Measurements from ENCODE around the gene ERFL.

The ERFL gene

GRCh38 chr19:41895745-41896580 lies 32.3 kb downstream of the ERFL start:
- Histone ChIP-seq H3K4me1 (ENCODE audit: control insufficient read depth, insufficient read depth, low read length) (peaks cover 7% of the 10 kb centered on the region; the same call in 1 of the 2 replicates), H3K27ac (ENCODE audit: low read length) (no peak overlapping the region)

GRCh38 chr19:41894350-41894749 lies 33.9 kb downstream of the ERFL start:
- Histone ChIP-seq H3K27me3 (ENCODE audit: control insufficient read depth, insufficient read depth, low read length) (no peaks in the 10 kb centered on the region), H3K9me3 (ENCODE audit: control insufficient read depth, insufficient read depth, low read length) (no peaks in the 10 kb centered on the region), H3K4me1 (ENCODE audit: control insufficient read depth, insufficient read depth, low read length) (peaks cover 7% of the 10 kb centered on the region; the same call in 1 of the 2 replicates), H3K27ac (ENCODE audit: low read length) (no peak overlapping the region), H3K36me3 (ENCODE audit: control insufficient read depth, insufficient read depth, low read length) (peaks cover 8% of the 10 kb centered on the region), H3K4me3 (ENCODE audit: low read length) (no peak overlapping the region)
- DNase-seq (ENCODE audit: low read depth, low spot score): no peak
- WGBS (ENCODE audit: insufficient coverage, insufficient read length): no CpG with 5 or more reads among the region's 14 CpGs

More at GRCh38 chr19:41895745-41896580, 32.3 kb downstream of the ERFL start:
- Histone ChIP-seq H3K4me3 (ENCODE audit: low read length) (no peak overlapping the region; the same call in 1 of the 2 replicates), H3K9me3 (ENCODE audit: control insufficient read depth, insufficient read depth, low read length) (no peaks in the 10 kb centered on the region), H3K27me3 (ENCODE audit: control insufficient read depth, insufficient read depth, low read length) (no peaks in the 10 kb centered on the region), H3K36me3 (ENCODE audit: control insufficient read depth, insufficient read depth, low read length) (peaks cover 8% of the 10 kb centered on the region)
- no peak for DNase-seq (ENCODE audit: low read depth, low spot score)
- WGBS (ENCODE audit: insufficient coverage, insufficient read length): no CpG with 5 or more reads among the region's 19 CpGs

- DNase-seq (ENCODE audit: low read depth, low spot score): no peak
- Histone ChIP-seq H3K4me1 (ENCODE audit: control insufficient read depth, insufficient read depth, low read length) (peaks cover 7% of the 10 kb centered on the region; the same call in 1 of the 2 replicates), H3K36me3 (ENCODE audit: control insufficient read depth, insufficient read depth, low read length) (peaks cover 8% of the 10 kb centered on the region), H3K9me3 (ENCODE audit: control insufficient read depth, insufficient read depth, low read length) (no peaks in the 10 kb centered on the region), H3K27ac (ENCODE audit: low read length) (no peak overlapping the region), H3K4me3 (ENCODE audit: low read length) (no peak overlapping the region), H3K27me3 (ENCODE audit: control insufficient read depth, insufficient read depth, low read length) (no peaks in the 10 kb centered on the region)
- WGBS (ENCODE audit: insufficient coverage, insufficient read length): no CpG with 5 or more reads among the region's 6 CpGs
Measured at GRCh38 chr19:41893899-41894298, 34.4 kb downstream of the ERFL start.

GRCh38 chr19:41892173-41892902 lies 35.9 kb downstream of the ERFL start:
- no peak overlapping the region for H3K27ac ChIP-seq (ENCODE audit: low read length)
- peaks cover 10% of the 10 kb centered on the region for H3K4me1 ChIP-seq (ENCODE audit: control insufficient read depth, insufficient read depth, low read length)
- DNase-seq (ENCODE audit: low read depth, low spot score): no peak
- WGBS (ENCODE audit: insufficient coverage, insufficient read length): no CpG with 5 or more reads among the region's 34 CpGs
- H3K36me3 ChIP-seq (ENCODE audit: control insufficient read depth, insufficient read depth, low read length): peaks cover 5% of the 10 kb centered on the region; the same call in 1 of the 2 replicates
- no peaks in the 10 kb centered on the region for H3K27me3 ChIP-seq (ENCODE audit: control insufficient read depth, insufficient read depth, low read length)
- H3K9me3 ChIP-seq (ENCODE audit: control insufficient read depth, insufficient read depth, low read length): no peaks in the 10 kb centered on the region
- H3K4me3 ChIP-seq (ENCODE audit: low read length): no peak overlapping the region

- WGBS (ENCODE audit: insufficient coverage, insufficient read length): no CpG with 5 or more reads among the region's 4 CpGs
- Histone ChIP-seq H3K27ac (ENCODE audit: low read length) (no peak overlapping the region), H3K9me3 (ENCODE audit: control insufficient read depth, insufficient read depth, low read length) (no peaks in the 10 kb centered on the region), H3K4me3 (ENCODE audit: low read length) (no peak overlapping the region), H3K36me3 (ENCODE audit: control insufficient read depth, insufficient read depth, low read length) (peaks cover 2% of the 10 kb centered on the region; the same call in 1 of the 2 replicates), H3K27me3 (ENCODE audit: control insufficient read depth, insufficient read depth, low read length) (no peaks in the 10 kb centered on the region), H3K4me1 (ENCODE audit: control insufficient read depth, insufficient read depth, low read length) (peaks cover 10% of the 10 kb centered on the region)
- no peak for DNase-seq (ENCODE audit: low read depth, low spot score)
Measured at GRCh38 chr19:41890936-41891335, 37.3 kb downstream of the ERFL start.

GRCh38 chr19:41889896-41890295 lies 38.4 kb downstream of the ERFL start:
- Histone ChIP-seq H3K27ac (ENCODE audit: low read length) (no peak overlapping the region), H3K36me3 (ENCODE audit: control insufficient read depth, insufficient read depth, low read length) (peaks cover 2% of the 10 kb centered on the region; the same call in 1 of the 2 replicates), H3K4me3 (ENCODE audit: low read length) (no peak overlapping the region), H3K9me3 (ENCODE audit: control insufficient read depth, insufficient read depth, low read length) (no peaks in the 10 kb centered on the region), H3K27me3 (ENCODE audit: control insufficient read depth, insufficient read depth, low read length) (no peaks in the 10 kb centered on the region), H3K4me1 (ENCODE audit: control insufficient read depth, insufficient read depth, low read length) (peaks cover 10% of the 10 kb centered on the region)
- no peak for DNase-seq (ENCODE audit: low read depth, low spot score)
- no CpG with 5 or more reads among the region's 8 CpGs for WGBS (ENCODE audit: insufficient coverage, insufficient read length)

GRCh38 chr19:41888926-41889325 lies 39.3 kb downstream of the ERFL start:
- Histone ChIP-seq H3K27ac (ENCODE audit: low read length) (no peak overlapping the region), H3K36me3 (ENCODE audit: control insufficient read depth, insufficient read depth, low read length) (peaks cover 2% of the 10 kb centered on the region; the same call in 1 of the 2 replicates), H3K4me1 (ENCODE audit: control insufficient read depth, insufficient read depth, low read length) (peaks cover 10% of the 10 kb centered on the region), H3K27me3 (ENCODE audit: control insufficient read depth, insufficient read depth, low read length) (no peaks in the 10 kb centered on the region), H3K9me3 (ENCODE audit: control insufficient read depth, insufficient read depth, low read length) (no peaks in the 10 kb centered on the region), H3K4me3 (ENCODE audit: low read length) (no peak overlapping the region)
- no CpG with 5 or more reads among the region's 12 CpGs for WGBS (ENCODE audit: insufficient coverage, insufficient read length)
- DNase-seq (ENCODE audit: low read depth, low spot score): no peak

GRCh38 chr19:41887711-41888382 lies 40.4 kb downstream of the ERFL start:
- H3K27ac ChIP-seq (ENCODE audit: low read length): no peak overlapping the region
- no CpG with 5 or more reads among the region's 17 CpGs for WGBS (ENCODE audit: insufficient coverage, insufficient read length)
- H3K4me1 ChIP-seq (ENCODE audit: control insufficient read depth, insufficient read depth, low read length): peaks cover 10% of the 10 kb centered on the region
- DNase-seq (ENCODE audit: low read depth, low spot score): no peak
- no peak overlapping the region for H3K4me3 ChIP-seq (ENCODE audit: low read length)
- H3K36me3 ChIP-seq (ENCODE audit: control insufficient read depth, insufficient read depth, low read length): peaks cover 2% of the 10 kb centered on the region; the same call in 1 of the 2 replicates
- no peaks in the 10 kb centered on the region for H3K9me3 ChIP-seq (ENCODE audit: control insufficient read depth, insufficient read depth, low read length)
- no peaks in the 10 kb centered on the region for H3K27me3 ChIP-seq (ENCODE audit: control insufficient read depth, insufficient read depth, low read length)

GRCh38 chr19:41886761-41887710 lies 41.2 kb downstream of the ERFL start:
- peaks cover 8% of the 10 kb centered on the region for H3K4me1 ChIP-seq (ENCODE audit: control insufficient read depth, insufficient read depth, low read length)
- H3K27me3 ChIP-seq (ENCODE audit: control insufficient read depth, insufficient read depth, low read length): no peaks in the 10 kb centered on the region; the same call in 1 of the 2 replicates
- H3K4me3 ChIP-seq (ENCODE audit: low read length): no peak overlapping the region
- H3K27ac ChIP-seq (ENCODE audit: low read length): no peak overlapping the region
- no peak for DNase-seq (ENCODE audit: low read depth, low spot score)
- no peaks in the 10 kb centered on the region for H3K9me3 ChIP-seq (ENCODE audit: control insufficient read depth, insufficient read depth, low read length)
- WGBS (ENCODE audit: insufficient coverage, insufficient read length): no CpG with 5 or more reads among the region's 13 CpGs
- peaks cover under 1% of the 10 kb centered on the region; the same call in 1 of the 2 replicates for H3K36me3 ChIP-seq (ENCODE audit: control insufficient read depth, insufficient read depth, low read length)
